NCI-H2081 (cell line): Measurements from ENCODE around the gene MIEF1.
"Not testable (repeated sequence)": the region's sequence is repeated elsewhere in the genome, so short reads cannot be mapped to it uniquely, and the experiment has no call there.

Experiments used
- DNase-seq, 2 experiments: peaks; one replicate each; lab custom pipeline; 2025; lab: John Stamatoyannopoulos, UW

The MIEF1 gene

DNA sequence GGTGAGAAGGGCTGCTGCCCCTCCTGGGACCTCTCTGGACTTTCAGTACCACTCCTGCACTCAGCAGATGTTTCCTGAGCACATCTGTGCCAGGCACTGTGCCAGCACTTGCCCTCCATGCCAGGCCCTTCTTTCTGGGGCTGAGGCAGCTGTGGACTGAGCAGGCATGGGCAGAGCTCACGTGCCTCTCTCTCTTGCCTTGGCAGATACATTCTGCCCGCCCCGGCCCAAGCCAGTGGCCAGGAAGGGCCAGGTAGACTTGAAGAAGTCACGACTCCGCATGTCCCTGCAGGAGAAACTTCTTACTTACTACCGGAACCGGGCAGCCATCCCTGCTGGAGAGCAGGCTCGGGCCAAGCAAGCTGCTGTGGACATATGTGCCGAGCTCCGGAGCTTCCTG, 9.9 kb downstream of the MIEF1 start:
- no peak for DNase-seq

DNA sequence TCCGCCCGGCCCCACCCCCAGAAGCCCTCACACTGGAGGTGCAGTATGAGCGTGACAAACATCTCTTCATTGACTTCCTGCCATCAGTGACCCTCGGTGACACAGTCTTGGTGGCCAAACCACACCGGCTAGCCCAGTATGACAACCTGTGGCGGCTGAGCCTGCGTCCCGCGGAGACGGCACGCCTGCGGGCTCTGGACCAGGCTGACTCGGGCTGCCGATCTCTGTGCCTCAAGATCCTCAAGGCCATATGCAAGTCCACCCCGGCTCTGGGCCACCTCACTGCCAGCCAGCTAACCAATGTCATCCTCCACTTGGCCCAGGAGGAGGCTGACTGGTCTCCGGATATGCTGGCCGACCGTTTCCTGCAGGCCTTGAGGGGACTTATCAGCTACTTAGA, 11.7 kb downstream of the MIEF1 start:
- DNase-seq: no peak

- DNase-seq: no peak
These were observed 12.4 kb downstream of the MIEF1 start for GRCh38 chr22:39514373-39514973.

DNA sequence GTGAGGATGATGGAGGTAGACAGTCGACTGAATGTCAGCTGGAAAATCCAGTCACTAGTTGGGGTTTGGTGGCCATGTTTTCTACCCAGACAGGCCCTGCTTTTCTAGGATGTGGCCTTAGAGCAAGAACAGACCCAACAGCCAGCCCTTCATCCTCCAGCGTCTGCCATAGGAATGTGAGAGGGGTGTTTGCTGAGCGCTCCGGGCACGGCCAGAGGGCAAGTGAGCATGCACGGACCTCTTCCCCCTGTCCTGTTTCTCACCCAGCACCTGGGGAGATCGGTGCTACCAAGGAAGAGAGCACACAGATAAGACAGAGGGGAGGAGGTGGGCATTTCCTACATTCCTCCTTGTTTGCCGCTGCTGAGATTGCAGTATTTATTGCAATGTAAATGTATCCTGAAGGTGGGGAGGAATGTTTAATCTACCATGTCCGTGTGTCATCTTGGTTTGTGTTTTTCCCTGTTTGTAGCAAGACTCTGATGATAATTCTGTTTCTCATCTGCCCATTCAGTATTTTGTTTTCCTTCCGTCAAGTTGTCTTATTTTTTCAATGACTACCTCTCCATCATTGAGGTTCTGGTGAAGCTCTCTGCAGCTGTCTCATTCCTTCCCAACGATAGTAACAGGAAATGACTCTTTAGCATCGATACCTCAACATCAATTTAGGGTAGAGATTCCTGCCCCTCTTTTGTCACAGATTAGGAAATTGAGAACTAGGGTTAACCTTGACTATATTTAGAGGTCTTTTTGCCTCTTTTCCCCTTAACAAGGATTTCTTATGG, 13.4 kb downstream of the MIEF1 start:
- no peak for DNase-seq

- no peak for DNase-seq
These were observed 15.4 kb downstream of the MIEF1 start for GRCh38 chr22:39517470-39517869.

DNA sequence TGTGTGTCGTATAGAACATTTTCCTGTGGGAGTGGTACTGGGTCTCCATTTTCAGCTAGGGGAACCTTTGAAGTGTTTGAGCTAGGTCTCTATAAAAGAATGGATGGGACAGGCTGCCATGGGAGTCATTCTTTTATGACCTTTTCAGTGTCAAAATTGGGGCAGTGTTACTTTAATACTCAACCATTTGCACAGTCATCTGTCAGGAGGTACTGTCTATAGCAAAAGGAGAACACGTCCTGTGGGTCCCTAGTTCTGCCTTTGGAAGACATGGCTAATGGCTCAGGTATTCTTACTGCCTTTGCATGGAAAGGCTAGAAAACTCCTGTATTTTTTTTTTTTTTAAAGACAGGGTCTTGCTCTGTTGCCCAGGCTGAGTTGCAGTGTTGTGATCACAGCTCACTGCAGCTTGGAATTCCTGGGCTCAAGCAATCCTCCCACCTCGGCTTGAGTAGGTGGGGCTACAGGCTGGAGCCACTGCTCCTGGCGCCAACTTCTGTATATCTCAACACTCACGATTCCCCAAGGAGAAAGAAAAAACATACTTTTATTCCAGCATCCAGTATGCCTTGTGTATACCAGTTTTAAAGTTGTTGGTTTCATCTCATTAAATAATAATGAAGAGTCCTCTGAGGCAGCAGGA, 16.2 kb downstream of the MIEF1 start:
- no peak for DNase-seq

- DNase-seq: peak in 1 of 2 experiments; percentile 17
These were observed 17.0 kb downstream of the MIEF1 start for GRCh38 chr22:39518996-39519680.

- DNase-seq: peak; percentile 95 to 97
These were observed 17.7 kb downstream of the MIEF1 start for GRCh38 chr22:39519681-39520225.

GRCh38 chr22:39520226-39521105, 18.4 kb downstream of the MIEF1 start, which contains the start of gene ATF4:
ATF4 (plus strand) TSS chr22:39520562; CDS start chr22:39521446, 884 bp downstream.
- peak; percentile 76 to 88 for DNase-seq

GRCh38 chr22:39521106-39521885, 19.2 kb downstream of the MIEF1 start:
- not testable (repeated sequence) for DNase-seq

GRCh38 chr22:39522091-39522490, 20.0 kb downstream of the MIEF1 start:
- DNase-seq: not testable (repeated sequence)

DNA sequence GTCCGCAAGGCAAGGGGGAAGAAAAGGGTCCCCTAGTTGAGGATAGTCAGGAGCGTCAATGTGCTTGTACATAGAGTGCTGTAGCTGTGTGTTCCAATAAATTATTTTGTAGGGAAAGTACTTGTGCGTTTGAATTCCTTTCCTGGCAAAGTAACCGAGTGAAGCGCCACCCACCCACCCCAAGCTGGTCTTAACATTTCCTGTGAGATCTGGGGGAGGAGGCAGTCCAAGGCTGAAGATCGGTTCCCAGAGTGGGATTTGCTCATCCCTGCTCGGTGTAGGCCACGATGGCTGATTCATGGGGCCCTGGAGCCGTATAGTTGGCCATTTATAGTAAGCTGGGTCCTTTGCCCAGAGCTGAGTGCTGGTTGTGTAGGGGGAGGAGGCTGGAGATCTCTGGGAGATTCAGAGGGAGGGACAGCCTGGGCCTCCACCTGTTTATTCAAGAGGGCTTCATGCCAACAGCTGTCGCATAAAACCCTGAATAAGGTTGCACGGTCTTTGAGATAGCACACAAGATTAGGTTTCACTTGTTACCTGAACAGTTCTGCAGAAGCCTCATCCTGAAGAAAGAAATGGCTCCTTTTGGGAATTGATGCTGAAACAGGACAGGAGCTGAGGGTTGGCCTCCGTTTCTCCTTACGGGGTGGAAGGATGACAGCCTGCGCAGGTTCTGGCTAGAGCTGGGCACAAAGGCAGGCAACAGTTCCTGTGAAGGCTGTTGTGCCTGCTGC, 20.6 kb downstream of the MIEF1 start:
- DNase-seq: peak; percentile 57 to 71

GRCh38 chr22:39524089-39524752, 22.1 kb downstream of the MIEF1 start:
- DNase-seq: no peak

GRCh38 chr22:39524753-39525657, 22.9 kb downstream of the MIEF1 start:
- no peak for DNase-seq

- DNase-seq: no peak
These were observed 23.5 kb downstream of the MIEF1 start for GRCh38 chr22:39525658-39525975.

DNA sequence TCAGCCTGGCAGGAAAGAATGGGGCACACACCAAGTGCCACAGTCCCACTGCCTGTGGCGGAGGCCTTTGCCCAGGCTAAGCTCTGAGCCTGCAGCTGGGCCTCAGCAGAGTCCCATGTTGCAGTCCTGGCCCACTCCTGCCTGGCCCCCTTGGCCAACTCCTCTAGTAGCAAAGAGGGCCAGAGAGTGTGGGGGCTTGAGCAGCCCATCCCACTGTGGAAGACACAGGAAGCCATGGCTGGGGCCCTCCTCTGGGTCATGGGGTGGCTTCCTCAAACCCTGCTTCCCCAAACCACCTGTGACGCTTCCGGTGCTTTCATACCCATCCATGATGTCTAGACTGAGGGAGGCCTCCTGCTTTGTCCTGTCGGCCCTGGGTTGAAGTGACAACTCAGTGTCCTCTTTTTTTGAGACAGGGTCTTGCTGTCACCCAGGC, 24.7 kb downstream of the MIEF1 start:
- DNase-seq: no peak

- peak in 1 of 2 experiments; percentile 38 for DNase-seq
These were observed 25.4 kb downstream of the MIEF1 start for GRCh38 chr22:39527481-39527961.
